GM12865 (cell line): Measurements from ENCODE around the gene BASP1.
"Not testable (repeated sequence)": the region's sequence is repeated elsewhere in the genome, so short reads cannot be mapped to it uniquely, and the experiment has no call there.

Experiments
- DNase-seq: peaks from one replicate; pipeline ENCODE4 v3.0.0; 2010; ENCODE audit warnings: low read depth
- H3K4me3 ChIP-seq: 2 replicates; pipeline ENCODE4 v1.5.1; 2011; ENCODE audit warnings: mild to moderate bottlenecking, low read depth, low read length, control low read depth
- TF ChIP-seq, protein P1 (sequence below): IDR thresholded peaks from 2 replicates; pipeline ENCODE4 v1.5.1; 2011; ENCODE audit warnings: low read length, control low read depth, low read depth, inconsistent platforms; ENCODE audit not compliant: insufficient read depth; ENCODE audit errors: missing control alignments

The BASP1 gene

DNA sequence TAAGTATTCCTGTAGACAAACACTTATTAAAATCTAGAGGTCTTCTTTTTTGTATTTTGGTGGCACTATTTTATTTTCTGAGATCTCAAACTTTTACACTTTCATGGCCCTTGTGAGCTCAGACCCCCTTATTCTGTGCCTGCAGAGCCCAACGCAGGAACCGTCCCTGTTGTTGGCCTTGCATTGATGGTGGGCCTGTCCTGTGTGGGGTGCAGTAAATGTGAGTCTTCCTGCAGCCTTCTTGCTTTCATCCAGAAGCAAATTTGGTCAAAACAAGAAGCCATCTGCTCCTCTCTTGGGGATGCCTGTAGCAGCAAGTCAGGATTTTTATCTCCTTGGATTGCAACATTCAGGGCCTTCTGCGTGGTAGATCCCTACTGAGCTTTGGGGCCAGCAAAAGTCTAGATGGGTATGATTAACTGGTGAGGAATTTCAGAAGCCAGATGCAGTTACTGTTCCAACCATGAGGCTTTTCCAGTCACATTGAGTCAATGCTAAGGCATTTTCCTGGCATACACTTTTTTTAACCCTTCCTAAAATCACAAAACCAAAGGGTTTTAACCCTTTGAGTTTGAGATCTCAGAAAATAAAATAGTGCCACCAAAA, 31.7 kb downstream of the BASP1 start:
- H3K4me3 ChIP-seq: no peak overlapping the region
- no peak for DNase-seq
- TF ChIP-seq, protein P1, sequence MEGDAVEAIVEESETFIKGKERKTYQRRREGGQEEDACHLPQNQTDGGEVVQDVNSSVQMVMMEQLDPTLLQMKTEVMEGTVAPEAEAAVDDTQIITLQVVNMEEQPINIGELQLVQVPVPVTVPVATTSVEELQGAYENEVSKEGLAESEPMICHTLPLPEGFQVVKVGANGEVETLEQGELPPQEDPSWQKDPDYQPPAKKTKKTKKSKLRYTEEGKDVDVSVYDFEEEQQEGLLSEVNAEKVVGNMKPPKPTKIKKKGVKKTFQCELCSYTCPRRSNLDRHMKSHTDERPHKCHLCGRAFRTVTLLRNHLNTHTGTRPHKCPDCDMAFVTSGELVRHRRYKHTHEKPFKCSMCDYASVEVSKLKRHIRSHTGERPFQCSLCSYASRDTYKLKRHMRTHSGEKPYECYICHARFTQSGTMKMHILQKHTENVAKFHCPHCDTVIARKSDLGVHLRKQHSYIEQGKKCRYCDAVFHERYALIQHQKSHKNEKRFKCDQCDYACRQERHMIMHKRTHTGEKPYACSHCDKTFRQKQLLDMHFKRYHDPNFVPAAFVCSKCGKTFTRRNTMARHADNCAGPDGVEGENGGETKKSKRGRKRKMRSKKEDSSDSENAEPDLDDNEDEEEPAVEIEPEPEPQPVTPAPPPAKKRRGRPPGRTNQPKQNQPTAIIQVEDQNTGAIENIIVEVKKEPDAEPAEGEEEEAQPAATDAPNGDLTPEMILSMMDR: no peak

DNA sequence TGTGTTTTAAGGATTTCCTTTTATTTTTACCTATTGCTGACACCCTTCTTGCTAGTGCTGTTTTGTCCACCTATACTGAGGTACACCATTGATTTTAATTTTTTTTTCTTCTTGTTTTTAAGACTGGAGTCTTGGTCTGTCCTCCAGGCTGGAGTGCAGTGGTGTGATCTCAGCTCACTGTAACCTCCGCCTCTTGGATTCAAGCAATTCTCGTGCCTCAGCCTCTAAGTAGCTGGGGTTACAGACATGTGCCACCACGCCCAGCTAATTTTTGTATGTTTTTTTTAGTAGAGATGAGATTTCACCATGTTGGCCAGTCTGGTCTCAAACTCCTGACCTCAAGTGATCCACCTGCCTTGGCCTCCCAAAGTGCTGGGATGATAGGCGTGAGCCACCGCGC, 32.4 kb downstream of the BASP1 start:
- not testable (repeated sequence) for H3K4me3 ChIP-seq, DNase-seq

DNA sequence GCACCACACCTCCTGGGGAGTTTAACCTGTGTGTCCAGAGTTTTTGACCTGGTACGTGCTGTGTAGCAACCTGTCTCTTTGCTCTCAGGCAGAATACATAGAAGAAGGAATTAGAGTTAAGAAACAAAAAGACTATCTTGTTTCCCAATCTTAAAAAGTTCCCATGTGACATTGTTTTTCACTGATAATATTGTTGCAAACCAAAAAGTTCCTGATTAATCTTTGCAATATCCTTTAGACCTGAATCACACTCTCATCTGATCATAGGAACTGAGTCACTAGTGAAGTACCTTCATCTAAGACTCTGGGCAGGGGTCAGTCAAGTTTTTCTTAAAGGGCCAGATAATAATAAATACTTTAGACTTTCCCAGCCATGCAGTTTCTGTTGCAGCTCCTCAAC, 35.1 kb downstream of the BASP1 start:
- H3K4me3 ChIP-seq: no peak overlapping the region
- no peak for DNase-seq
- TF ChIP-seq, protein P1: no peak

DNA sequence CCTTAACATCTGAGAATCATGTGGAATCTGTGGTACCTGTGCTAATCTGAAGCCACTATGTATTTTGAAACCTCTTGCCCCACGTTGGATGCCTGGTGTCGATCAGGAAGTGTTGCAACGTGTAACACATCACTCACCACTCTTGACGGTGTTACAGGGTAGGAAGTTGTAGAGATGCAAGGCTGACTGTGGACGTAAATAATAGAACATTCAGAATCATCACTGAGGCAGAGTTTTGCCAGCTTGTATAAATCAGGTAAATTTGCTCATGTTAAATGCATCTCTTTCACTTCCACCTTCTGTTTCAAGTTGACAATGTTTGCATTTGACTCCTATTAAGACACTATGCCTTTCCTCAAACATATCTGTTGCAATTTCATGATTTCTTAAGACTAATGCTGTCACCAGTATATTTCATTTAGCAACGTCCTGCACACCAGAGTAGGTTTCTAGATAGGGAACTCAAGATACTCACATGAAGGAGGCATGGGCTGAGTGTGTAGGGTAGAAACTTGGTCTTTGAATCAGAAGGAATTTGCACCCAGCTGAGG, 38.1 kb downstream of the BASP1 start:
- peak overlapping the region; percentile 3; the same call in 1 of the 2 replicates for H3K4me3 ChIP-seq
- DNase-seq: peak; percentile 73
- TF ChIP-seq, protein P1: no peak

DNA sequence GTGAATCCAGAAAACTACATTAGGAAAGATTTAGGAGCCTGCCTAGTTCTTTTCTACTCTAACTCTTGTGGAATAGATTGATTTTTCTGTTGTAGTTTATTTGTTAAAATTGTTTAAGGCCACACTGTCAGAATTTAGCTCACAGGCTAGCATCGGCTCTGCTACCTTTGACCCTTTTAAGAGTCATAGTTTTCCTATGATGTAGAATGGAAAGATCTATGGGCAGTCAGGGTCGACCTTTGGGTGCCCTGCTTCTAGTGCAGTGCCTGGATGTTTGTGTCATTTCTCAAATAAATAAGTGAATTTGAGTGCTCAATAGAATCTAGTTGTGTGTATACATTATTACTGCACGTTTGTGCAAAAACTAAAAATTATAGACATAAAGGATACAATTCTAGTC, 38.7 kb downstream of the BASP1 start:
- TF ChIP-seq, protein P1: no peak

DNA sequence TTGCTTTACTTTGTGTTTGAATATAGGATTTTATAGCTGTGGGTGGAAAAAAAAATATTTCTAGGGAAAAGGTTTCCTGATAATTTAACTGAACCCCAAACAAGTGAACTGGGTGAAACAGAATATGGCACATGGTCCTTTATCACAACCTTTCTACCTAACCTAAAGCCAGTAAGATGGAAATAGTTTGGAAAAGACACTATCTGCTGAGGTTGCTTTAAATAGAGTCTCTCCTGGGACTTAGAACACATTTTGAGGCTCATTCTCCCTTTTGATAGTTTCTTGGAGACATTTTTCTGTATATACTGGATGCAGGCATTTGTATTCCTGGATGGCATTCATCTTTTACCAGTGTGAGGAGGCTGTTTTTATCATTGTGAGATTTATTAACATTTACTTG, 39.4 kb downstream of the BASP1 start:
- no peak for DNase-seq
- H3K4me3 ChIP-seq: no peak overlapping the region
- TF ChIP-seq, protein P1: no peak

More for the DNA sequence above, 38.7 kb downstream of the BASP1 start:
- H3K4me3 ChIP-seq: no peak overlapping the region
- DNase-seq: no peak

DNA sequence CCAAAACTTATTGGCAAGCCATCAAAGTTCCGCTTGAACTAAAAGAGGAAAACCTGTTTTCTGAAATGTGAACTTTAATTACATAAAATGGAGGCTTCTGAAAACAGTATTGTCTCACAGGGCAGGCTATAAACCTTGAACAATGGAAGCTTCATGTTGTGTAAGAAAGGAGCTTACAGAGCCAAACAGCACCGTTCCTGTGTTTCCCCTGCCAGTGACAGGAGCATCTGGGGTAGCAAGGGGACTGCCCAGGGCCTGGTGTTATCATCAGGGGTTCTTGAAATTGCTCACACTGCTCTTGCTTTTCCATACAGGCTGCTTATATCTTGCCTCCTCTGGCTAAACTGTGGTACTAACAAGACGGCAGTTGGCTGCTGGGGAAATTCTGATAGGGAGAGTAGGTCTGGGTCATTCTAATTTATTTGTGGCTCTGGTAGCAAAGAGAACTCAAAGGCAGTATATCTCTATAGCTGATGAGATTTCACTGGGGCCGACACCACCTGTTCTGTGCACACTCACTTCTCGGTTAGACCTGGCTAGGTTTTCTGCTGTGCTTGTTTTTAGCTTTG, 40.4 kb downstream of the BASP1 start:
- H3K4me3 ChIP-seq: no peak overlapping the region
- peak; percentile 90 for DNase-seq
- TF ChIP-seq, protein P1: peak; percentile 8
